Ovary (tissue), 10 donors: ENCODE results near the gene DYNLT3. TPM values are rescaled to one million over a fixed set of nuclear protein-coding genes. Genes with fewer than 3 reads are reported as not detected.

Experiments used
- DNase-seq, 5 donors: peaks; one replicate each; pipeline ENCODE4 v3.0.0-alpha.2; 2019 to 2020
- H3K27ac ChIP-seq, 2 donors: fragments of 200-600 bp; one replicate each; pipeline versions ENCODE4 v1.5.1 to v1.8.0; 2019 to 2022
- H3K27me3 ChIP-seq: fragments of 200-600 bp; one replicate; pipeline ENCODE4 v1.8.0; 2022
- H3K36me3 ChIP-seq: fragments of 200-600 bp; sonication (generic); one replicate; pipeline ENCODE4 v1.5.1; 2019
- H3K4me1 ChIP-seq: one replicate; pipeline ENCODE4 v1.8.1; 2013; ENCODE audit warnings: mild to moderate bottlenecking, moderate library complexity; ENCODE audit not compliant: insufficient read depth
- H3K4me3 ChIP-seq: fragments of 200-600 bp; sonication (generic); one replicate; pipeline ENCODE4 v1.5.1; 2017
- H3K9me3 ChIP-seq, 2 donors: fragments of 200-600 bp in 1 of 2; sonication (generic) in 1 of 2; one replicate each; pipeline versions ENCODE4 v1.5.1 to v1.8.1; 2013 to 2019; ENCODE audit warnings: mild to moderate bottlenecking in 1 of 2, moderate library complexity in 1 of 2
- CTCF ChIP-seq, 3 donors: fragments of 450-650 bp in 2 of 3; fragments of 200-600 bp in 1 of 3; IDR thresholded peaks; one replicate each; pipeline versions ENCODE4 v1.5.1 to v1.8.0; 2016 to 2022; ENCODE audit warnings: antibody characterized with exemption in 3 of 3, mild to moderate bottlenecking in 1 of 3
- EP300 ChIP-seq: sonication (generic); formaldehyde crosslinking; IDR thresholded peaks from one replicate; pipeline ENCODE4 v1.6.1; 2017; ENCODE audit warnings: antibody characterized with exemption
- POLR2A ChIP-seq: fragments of 450-650 bp; IDR thresholded peaks from one replicate; pipeline ENCODE4 v1.6.1; 2017; ENCODE audit warnings: antibody characterized with exemption, mild to moderate bottlenecking, moderate library complexity
- WGBS, 3 donors: extraction: QIAGEN DNeasy Blood & Tissue Kit in 1 of 3; methylation state at CpG; one replicate each; pipeline versions ENCODE4 v1.1.5 to v1.1.7; 2013 to 2017; 5-methylcytosine and 5-hydroxymethylcytosine counted together
- intact Hi-C, 4 donors: fragments of 100-400 bp; cut with DNase I; formaldehyde crosslinking; loops; one replicate each; pipeline versions ENCODE4 v1.11.0 to v1.15.1; 2022 to 2023
- long read RNA-seq, 3 donors: library from polyadenylated mRNA in 2 of 3; unstranded in 2 of 3; transcript quantifications; one replicate each; pipeline ENCODE4 v2.0.0 and lab custom pipeline, GENCODE V29; 2021 to 2026
- polyA plus RNA-seq, 2 donors: library from polyadenylated mRNA; stranded (reverse); fragments of 200-250 nt in 1 of 2; fragments of 350-450 nt in 1 of 2; fragmentation: Illumina TruSeq in 1 of 2; extraction: RNeasy Lipid Tissue Mini Kit (QIAGEN cat#74804) in 1 of 2; gene quantifications; one replicate each; pipeline ENCODE4 v1.2.3, GENCODE V29; 2013 to 2014
- total RNA-seq, 7 donors: library from RNA; depleted of rRNA in 2 of 7; stranded (reverse); fragments of >200 nt in 2 of 7; fragmentation: NEBNext Ultra II Directional in 3 of 7; extraction: Animal tissue kit (Norgen Biotek cat#: 25700) in 3 of 7; gene quantifications; one replicate each; pipeline versions ENCODE4 v1.1.0 to v1.2.4, GENCODE V29; 2016 to 2023
- donor health status: DM: no; HTN: no; CAD: no; lungs with moderate emphysema.
- donor health status: DM: no; HTN: no; CAD: no.
- donor health status: Bipolar disorder and iron deficiency.
- donor health status: DM: yes; HTN: yes; CAD: no.
- donor health status: DM: no; HTN: no; CAD: no.
- donor health status: DM: yes; HTN: yes; CAD: no.

DYNLT3 gene, protein sequence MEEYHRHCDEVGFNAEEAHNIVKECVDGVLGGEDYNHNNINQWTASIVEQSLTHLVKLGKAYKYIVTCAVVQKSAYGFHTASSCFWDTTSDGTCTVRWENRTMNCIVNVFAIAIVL
- 10 to 100 TPM; 20.3 to 32.2 (median 28.0) TPM for total RNA-seq
- 10 to 100 TPM; 20.0 to 33.3 TPM for polyA plus RNA-seq
- long read RNA-seq, donor 1, transcript DYNLT3-201 (5 exons, 2,217 nt): major isoform, 130 of 132 reads
- long read RNA-seq, donor 1, partial matches to known transcripts: 0 of 132 reads
- long read RNA-seq, donor 1, other reads (novel, unspliced or antisense): 2 of 132 reads
- long read RNA-seq, donor 2, transcript DYNLT3-201 (5 exons, 2,217 nt): major isoform, 19 of 20 reads
- long read RNA-seq, donor 2, partial matches to known transcripts: 0 of 20 reads
- long read RNA-seq, donor 2, other reads (novel, unspliced or antisense): 0 of 20 reads
- long read RNA-seq, donor 3, transcript DYNLT3-201 (5 exons, 2,217 nt): major isoform, 53 of 53 reads
- long read RNA-seq, donor 3, partial matches to known transcripts: 0 of 53 reads
- long read RNA-seq, donor 3, other reads (novel, unspliced or antisense): 0 of 53 reads

DNA sequence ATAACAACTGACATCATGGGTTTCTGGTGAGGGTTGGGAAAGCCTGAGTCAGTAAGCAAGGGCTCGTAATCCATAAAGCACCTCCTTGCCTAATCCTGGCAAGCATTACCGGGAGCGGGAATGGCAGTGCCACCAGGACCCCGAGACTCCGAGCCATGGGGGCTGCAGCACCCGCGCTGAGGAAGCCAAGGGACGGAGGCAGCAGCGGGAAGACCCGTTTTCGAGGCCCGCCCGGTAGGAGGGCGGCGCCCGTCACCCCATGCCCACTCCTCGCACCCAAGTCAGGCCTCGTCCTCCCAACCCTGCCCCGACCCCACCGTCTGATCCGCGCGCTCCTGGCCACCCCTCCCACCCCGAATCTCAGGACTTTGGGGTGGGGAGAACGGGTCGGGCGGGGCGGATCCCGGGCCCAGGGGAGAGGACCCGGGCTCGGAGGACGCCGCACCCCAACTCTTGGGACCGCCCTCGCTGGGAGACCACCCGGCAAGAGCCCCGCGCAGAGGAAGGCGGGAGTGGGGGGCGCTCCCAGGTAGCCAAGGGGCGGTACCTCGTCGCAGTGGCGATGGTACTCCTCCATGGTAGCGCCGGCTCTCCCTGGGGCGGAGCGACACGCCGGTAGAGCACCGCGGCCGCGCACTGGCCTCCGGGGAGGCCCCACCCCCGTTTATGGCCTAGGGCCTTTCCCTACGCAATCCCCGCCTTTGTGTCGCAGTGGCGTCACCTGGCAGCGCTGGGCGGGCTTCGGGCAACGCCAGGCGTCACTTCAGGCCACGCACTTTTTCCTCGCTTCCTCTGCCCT lies at the start of gene DYNLT3:
Gene DYNLT3, minus strand, starts transcription at position 638 of the 799 bp plus-strand sequence. Its CDS starts 61 bp downstream, at position 577.
- peak; percentile 65 to 78 (median 74) for DNase-seq
- intact Hi-C loops: no loop called here

DNA sequence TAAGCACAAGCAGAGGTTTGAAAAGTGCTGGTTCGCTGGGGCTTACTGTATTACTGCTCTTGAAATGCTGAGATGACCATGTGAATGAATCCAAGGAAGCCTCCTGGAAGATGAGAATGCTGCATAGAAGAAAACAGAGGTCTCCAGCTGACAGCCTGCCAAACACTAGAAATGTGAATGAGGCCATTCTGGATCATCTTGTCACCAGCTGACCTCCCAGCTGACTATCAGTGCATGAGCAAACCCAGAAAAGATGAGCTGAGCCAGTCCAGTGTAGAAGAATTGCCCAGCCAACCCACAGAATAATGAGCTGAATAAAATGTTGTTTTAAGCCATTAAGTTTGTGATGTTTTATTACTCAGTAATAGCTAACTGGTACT lies 49.1 kb upstream of the DYNLT3 start:
- no peak for TF ChIP-seq CTCF (IDR thresholded peaks at IDR 0.05)
- TF ChIP-seq EP300: no peak
- no peak for TF ChIP-seq POLR2A
- 25 to 41% (median 39%) methylated on average over 1 of the region's 1 CpG for WGBS, 3 donors
- no peak for DNase-seq
- intact Hi-C loops: no loop called here
- H3K27ac ChIP-seq: no peak overlapping the region
- H3K4me1 ChIP-seq: no peaks in the 10 kb centered on the region
- no peaks in the 10 kb centered on the region for H3K9me3 ChIP-seq
- H3K27me3 ChIP-seq: no peaks in the 10 kb centered on the region
- no peaks in the 10 kb centered on the region for H3K36me3 ChIP-seq
- H3K4me3 ChIP-seq: no peak overlapping the region

More for the DNA sequence above, at the start of gene DYNLT3:
- Histone ChIP-seq H3K4me1 (no peaks in the 10 kb centered on the region), H3K36me3 (no peaks in the 10 kb centered on the region), H3K27me3 (no peaks in the 10 kb centered on the region), H3K4me3 (peak within 1 kb of the TSS; percentile 75), H3K27ac (peak within 1 kb of the TSS; percentile 76 to 95), H3K9me3 (no peaks in the 10 kb centered on the region)
- WGBS, 3 donors: 30 to 41% (median 30%) methylated on average over 55 to 67 of the region's 67 CpGs
- peak; percentile 66 for TF ChIP-seq POLR2A
- TF ChIP-seq EP300: no peak
- no peak for TF ChIP-seq CTCF (IDR thresholded peaks at IDR 0.05)

DNA sequence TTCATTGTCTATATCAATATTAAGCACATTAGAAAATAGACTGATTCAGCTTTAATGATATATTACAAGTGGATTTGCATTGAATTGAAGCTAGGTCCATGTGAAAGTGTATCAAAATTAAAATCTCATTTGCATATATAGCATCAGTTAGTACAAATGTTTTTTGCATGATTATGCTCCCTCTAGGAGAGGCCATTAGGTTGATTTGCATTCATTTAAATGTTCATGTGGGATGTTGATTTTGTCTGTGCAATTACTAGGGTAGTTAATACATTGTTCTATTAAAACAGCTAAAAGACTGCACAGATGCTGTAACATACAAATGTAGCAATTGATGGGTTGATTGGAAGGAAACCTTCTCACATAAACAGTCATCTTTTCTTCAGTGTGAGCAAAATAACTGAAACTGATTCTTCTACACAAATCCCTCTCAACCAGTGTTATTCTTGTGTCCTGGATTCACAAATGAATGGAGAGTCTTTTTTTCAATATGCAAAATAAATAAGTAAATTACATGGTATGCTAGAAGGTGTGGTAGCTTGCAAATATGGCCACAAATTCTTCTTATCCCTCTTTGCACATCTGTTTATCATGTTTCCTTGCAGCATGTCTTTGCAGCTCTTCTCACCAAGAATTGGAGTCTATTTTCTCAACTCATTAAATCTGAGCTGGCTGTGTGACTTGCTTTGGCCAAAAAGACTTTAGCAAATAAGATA lies 48.6 kb upstream of the DYNLT3 start:
- intact Hi-C loops: no loop called here
- H3K36me3 ChIP-seq: no peaks in the 10 kb centered on the region

More for the DNA sequence above, 48.6 kb upstream of the DYNLT3 start:
- no peak overlapping the region for H3K4me3 ChIP-seq
- H3K4me1 ChIP-seq: no peaks in the 10 kb centered on the region
- TF ChIP-seq EP300: no peak
- no peak for TF ChIP-seq POLR2A
- no peak for TF ChIP-seq CTCF (IDR thresholded peaks at IDR 0.05)
- no peaks in the 10 kb centered on the region for H3K27me3 ChIP-seq
- no peak overlapping the region for H3K27ac ChIP-seq
- no peak for DNase-seq
- no peaks in the 10 kb centered on the region for H3K9me3 ChIP-seq
